Measurements from ENCODE around the gene PHLDA2.

DNA sequence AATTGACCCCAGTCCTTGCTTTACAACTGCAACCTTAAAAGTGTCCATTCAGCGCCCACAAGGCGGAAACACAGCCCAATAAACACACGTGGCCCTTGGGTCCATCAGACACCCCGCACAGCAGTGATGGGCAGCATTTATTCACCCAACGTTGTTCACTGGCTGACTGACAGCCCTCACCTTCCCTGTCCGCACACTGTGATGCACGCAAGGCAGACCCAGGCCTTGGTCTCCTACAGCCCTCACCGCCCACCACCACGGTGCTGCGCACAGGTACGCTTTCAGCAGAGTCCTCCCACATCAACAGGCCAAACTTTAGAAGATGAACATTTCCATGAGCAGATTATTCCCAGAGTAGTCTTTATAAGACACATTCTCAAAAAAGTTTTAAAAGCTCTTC, 20.7 kb upstream of the PHLDA2 start:
- TF ChIP-seq, protein P1, sequence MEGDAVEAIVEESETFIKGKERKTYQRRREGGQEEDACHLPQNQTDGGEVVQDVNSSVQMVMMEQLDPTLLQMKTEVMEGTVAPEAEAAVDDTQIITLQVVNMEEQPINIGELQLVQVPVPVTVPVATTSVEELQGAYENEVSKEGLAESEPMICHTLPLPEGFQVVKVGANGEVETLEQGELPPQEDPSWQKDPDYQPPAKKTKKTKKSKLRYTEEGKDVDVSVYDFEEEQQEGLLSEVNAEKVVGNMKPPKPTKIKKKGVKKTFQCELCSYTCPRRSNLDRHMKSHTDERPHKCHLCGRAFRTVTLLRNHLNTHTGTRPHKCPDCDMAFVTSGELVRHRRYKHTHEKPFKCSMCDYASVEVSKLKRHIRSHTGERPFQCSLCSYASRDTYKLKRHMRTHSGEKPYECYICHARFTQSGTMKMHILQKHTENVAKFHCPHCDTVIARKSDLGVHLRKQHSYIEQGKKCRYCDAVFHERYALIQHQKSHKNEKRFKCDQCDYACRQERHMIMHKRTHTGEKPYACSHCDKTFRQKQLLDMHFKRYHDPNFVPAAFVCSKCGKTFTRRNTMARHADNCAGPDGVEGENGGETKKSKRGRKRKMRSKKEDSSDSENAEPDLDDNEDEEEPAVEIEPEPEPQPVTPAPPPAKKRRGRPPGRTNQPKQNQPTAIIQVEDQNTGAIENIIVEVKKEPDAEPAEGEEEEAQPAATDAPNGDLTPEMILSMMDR (IDR thresholded peaks at IDR 0.05) = no peak
- TF ChIP-seq POLR2A (IDR thresholded peaks at IDR 0.05) = no peak
